PC-3 (cell line): Measurements from ENCODE around the gene DGUOK. TPM values are rescaled to one million over a fixed set of nuclear protein-coding genes. Genes with fewer than 3 reads are reported as not detected.

Experiments
- ATAC-seq: fragments of 200-7000 bp; cut with Tn5 transposase; 2 replicates; pipeline ENCODE4 v1.9.1; 2020; ENCODE audit warnings: mild to moderate bottlenecking, moderate library complexity
- BruUV-seq: library from RNA; stranded (reverse); fragments of 400-500 nt; replicated peaks from 2 replicates; lab custom pipeline; 2021; lab: Mats Ljungman, UMichigan
- CTCF ChIA-PET: fragments of 300-600 bp; sonication (Branson Sonifier 250); formaldehyde crosslinking; loops from one replicate; lab custom pipeline; 2022; ENCODE audit warnings: antibody characterized with exemption; lab: Charles Lee
- POLR2A ChIA-PET: fragments of 300-600 bp; sonication (Branson Sonifier 250); formaldehyde crosslinking; loops from one replicate; lab custom pipeline; 2022; ENCODE audit warnings: antibody characterized with exemption; ENCODE audit not compliant: unreplicated experiment; lab: Charles Lee
- DNase-seq: peaks from one replicate; pipeline ENCODE4 v3.0.0-alpha.2; 2015
- H2AFZ ChIP-seq: fragments of 300-600 bp; sonication (generic); 2 replicates; pipeline ENCODE4 v1.6.0; 2016; ENCODE audit warnings: antibody characterized with exemption, low read length
- H3F3A ChIP-seq: fragments of 300-600 bp; sonication (generic); one replicate; pipeline ENCODE4 v1.6.0; 2017; ENCODE audit warnings: antibody characterized with exemption, low read length, control low read depth, mild to moderate bottlenecking; ENCODE audit not compliant: unreplicated experiment
- H3K27ac ChIP-seq: fragments of 300-600 bp; sonication (generic); 2 replicates; pipeline ENCODE4 v1.5.1; 2016; ENCODE audit warnings: mild to moderate bottlenecking, low read length
- H3K27me3 ChIP-seq: fragments of 300-600 bp; sonication (generic); 2 replicates; pipeline ENCODE4 v1.6.1; 2016; ENCODE audit warnings: low read length, mixed read lengths
- H3K36me3 ChIP-seq: fragments of 300-600 bp; sonication (generic); 2 replicates; pipeline ENCODE4 v1.6.1; 2016; ENCODE audit warnings: low read depth, mixed run types, low read length, mixed read lengths
- H3K4me1 ChIP-seq: fragments of 300-600 bp; sonication (generic); 2 replicates; pipeline ENCODE4 v1.5.1; 2016; ENCODE audit warnings: low read length; ENCODE audit not compliant: insufficient read depth
- H3K4me2 ChIP-seq: fragments of 300-600 bp; sonication (generic); 2 replicates; pipeline ENCODE4 v1.6.0; 2016; ENCODE audit warnings: low read length
- H3K4me3 ChIP-seq: fragments of 300-600 bp; sonication (generic); 2 replicates; pipeline ENCODE4 v1.5.1; 2016; ENCODE audit warnings: mild to moderate bottlenecking, low read length, mixed read lengths
- H3K79me2 ChIP-seq: fragments of 300-600 bp; sonication (generic); 2 replicates; pipeline ENCODE4 v1.6.1; 2017; ENCODE audit warnings: low read length, mixed read lengths
- H3K9ac ChIP-seq: fragments of 300-600 bp; sonication (generic); 2 replicates; pipeline ENCODE4 v1.6.0; 2016; ENCODE audit warnings: mild to moderate bottlenecking, low read length
- H3K9me2 ChIP-seq: fragments of 300-600 bp; sonication (generic); replicated peaks from 2 replicates; pipeline ENCODE4 v1.6.1; 2016; ENCODE audit warnings: mixed run types, low read length, mixed read lengths
- H3K9me3 ChIP-seq: fragments of 300-600 bp; sonication (generic); 2 replicates; pipeline ENCODE4 v1.6.1; 2016; ENCODE audit warnings: low read length, mixed read lengths
- H4K20me1 ChIP-seq: fragments of 300-600 bp; sonication (generic); 2 replicates; pipeline ENCODE4 v1.6.1; 2016; ENCODE audit warnings: low read length, mixed read lengths
- CTCF ChIP-seq: fragments of 300-600 bp; sonication (generic); conservative IDR thresholded peaks from 2 replicates; pipeline ENCODE4 v1.5.1; 2017; ENCODE audit warnings: antibody characterized with exemption, low read depth, mild to moderate bottlenecking, low read length
- EZH2 ChIP-seq: fragments of 300-600 bp; sonication (generic); IDR thresholded peaks from one replicate; pipeline ENCODE4 v1.6.1; 2017; ENCODE audit warnings: antibody characterized with exemption, mild to moderate bottlenecking, low read length; ENCODE audit not compliant: unreplicated experiment
- EZH2phosphoT487 ChIP-seq: fragments of 300-600 bp; sonication (generic); IDR thresholded peaks from 2 replicates; pipeline ENCODE4 v1.6.1; 2018; ENCODE audit warnings: mild to moderate bottlenecking, antibody characterized with exemption, low read length, borderline replicate concordance
- intact Hi-C: fragments of 100-400 bp; cut with micrococcal nuclease; formaldehyde crosslinking; loops from 2 replicates; pipeline ENCODE4 v1.9.0; 2023
- total RNA-seq: library from RNA; depleted of rRNA; stranded (reverse); fragments of >200 nt; gene quantifications from 2 replicates; pipeline ENCODE4 v1.2.3, GENCODE V29; 2014

Gene DGUOK
- total RNA-seq, 1 experiment from 2014 or later = 61.3 TPM

- BruUV-seq = no TSS peak
Measured at GRCh38 chr2:74004212-74005182, 77.8 kb downstream of the DGUOK start.

GRCh38 chr2:74005786-74006185 lies 79.1 kb downstream of the DGUOK start:
- no peak for DNase-seq
- no peaks in the 10 kb centered on the region for H3F3A ChIP-seq
- ChIA-PET POLR2A (no interaction called here), CTCF (no interaction called here)
- TF ChIP-seq EZH2phosphoT487 (no peak), EZH2 (no peak), CTCF (no peak)
- H3K27ac ChIP-seq = no peak overlapping the region
- H3K4me1 ChIP-seq = peaks cover 41% of the 10 kb centered on the region
- H3K9me2 ChIP-seq = no peaks in the 10 kb centered on the region
- no peak overlapping the region for H2AFZ ChIP-seq
- H3K9me3 ChIP-seq = no peaks in the 10 kb centered on the region
- H3K4me2 ChIP-seq = no peak overlapping the region
- peaks cover 74% of the 10 kb centered on the region for H3K79me2 ChIP-seq
- no peak overlapping the region for H3K4me3 ChIP-seq
- no peaks in the 10 kb centered on the region for H3K27me3 ChIP-seq
- intact Hi-C loops = no loop called here
- H4K20me1 ChIP-seq = peaks cover 33% of the 10 kb centered on the region
- BruUV-seq = no TSS peak
- no peaks in the 10 kb centered on the region for H3K36me3 ChIP-seq
- no peak overlapping the region for H3K9ac ChIP-seq
- ATAC-seq = no peak

More at GRCh38 chr2:74004212-74005182, 77.8 kb downstream of the DGUOK start:
- peaks cover 74% of the 10 kb centered on the region for H3K79me2 ChIP-seq
- no peaks in the 10 kb centered on the region for H3K27me3 ChIP-seq
- H2AFZ ChIP-seq = no peak overlapping the region
- TF ChIP-seq EZH2 (no peak), EZH2phosphoT487 (no peak), CTCF (no peak)
- H3K4me2 ChIP-seq = 0 out of 2 replicates have a peak overlapping the region, but pooled peaks have one; percentile 20
- ChIA-PET POLR2A (interaction anchor here (0.5 kb wide), 1 partner anchor 467 kb away, joined by 3 read pairs; no protein-coding TSS in a partner anchor), CTCF (no interaction called here)
- H3K4me1 ChIP-seq = peaks cover 40% of the 10 kb centered on the region
- H3K9me2 ChIP-seq = no peaks in the 10 kb centered on the region
- intact Hi-C loops = no loop called here
- H3K4me3 ChIP-seq = no peak overlapping the region
- no peak for DNase-seq
- no peak overlapping the region for H3K27ac ChIP-seq
- H4K20me1 ChIP-seq = peaks cover 40% of the 10 kb centered on the region
- no peaks in the 10 kb centered on the region for H3K9me3 ChIP-seq
- H3K36me3 ChIP-seq = no peaks in the 10 kb centered on the region
- ATAC-seq = no peak
- no peak overlapping the region for H3K9ac ChIP-seq
- no peaks in the 10 kb centered on the region for H3F3A ChIP-seq

- H3K79me2 ChIP-seq = peaks cover 77% of the 10 kb centered on the region
- POLR2A ChIA-PET = no interaction called here
Measured at GRCh38 chr2:74006459-74006858, 79.8 kb downstream of the DGUOK start.

More at GRCh38 chr2:74006459-74006858, 79.8 kb downstream of the DGUOK start:
- Histone ChIP-seq H2AFZ (no peak overlapping the region), H3K4me2 (no peak overlapping the region), H3K27ac (no peak overlapping the region), H3K27me3 (no peaks in the 10 kb centered on the region), H3K9me3 (no peaks in the 10 kb centered on the region), H3K9ac (no peak overlapping the region), H3K4me1 (peaks cover 35% of the 10 kb centered on the region), H3K4me3 (no peak overlapping the region), H3K36me3 (no peaks in the 10 kb centered on the region), H3K9me2 (no peaks in the 10 kb centered on the region), H3F3A (no peaks in the 10 kb centered on the region), H4K20me1 (peaks cover 27% of the 10 kb centered on the region)
- intact Hi-C loops = no loop called here
- TF ChIP-seq CTCF = no peak
- no peak for TF ChIP-seq EZH2
- TF ChIP-seq EZH2phosphoT487 = no peak
- BruUV-seq = no TSS peak
- ATAC-seq (no peak), DNase-seq (no peak)
- CTCF ChIA-PET = no interaction called here
